ENCODE data around the gene TAP1. TPM values are rescaled to one million over a fixed set of nuclear protein-coding genes. Genes with fewer than 3 reads are reported as not detected.
A peak's percentile ranks its signal among the peaks of the same experiment; 100 is the strongest.

TAP1 gene

DNA sequence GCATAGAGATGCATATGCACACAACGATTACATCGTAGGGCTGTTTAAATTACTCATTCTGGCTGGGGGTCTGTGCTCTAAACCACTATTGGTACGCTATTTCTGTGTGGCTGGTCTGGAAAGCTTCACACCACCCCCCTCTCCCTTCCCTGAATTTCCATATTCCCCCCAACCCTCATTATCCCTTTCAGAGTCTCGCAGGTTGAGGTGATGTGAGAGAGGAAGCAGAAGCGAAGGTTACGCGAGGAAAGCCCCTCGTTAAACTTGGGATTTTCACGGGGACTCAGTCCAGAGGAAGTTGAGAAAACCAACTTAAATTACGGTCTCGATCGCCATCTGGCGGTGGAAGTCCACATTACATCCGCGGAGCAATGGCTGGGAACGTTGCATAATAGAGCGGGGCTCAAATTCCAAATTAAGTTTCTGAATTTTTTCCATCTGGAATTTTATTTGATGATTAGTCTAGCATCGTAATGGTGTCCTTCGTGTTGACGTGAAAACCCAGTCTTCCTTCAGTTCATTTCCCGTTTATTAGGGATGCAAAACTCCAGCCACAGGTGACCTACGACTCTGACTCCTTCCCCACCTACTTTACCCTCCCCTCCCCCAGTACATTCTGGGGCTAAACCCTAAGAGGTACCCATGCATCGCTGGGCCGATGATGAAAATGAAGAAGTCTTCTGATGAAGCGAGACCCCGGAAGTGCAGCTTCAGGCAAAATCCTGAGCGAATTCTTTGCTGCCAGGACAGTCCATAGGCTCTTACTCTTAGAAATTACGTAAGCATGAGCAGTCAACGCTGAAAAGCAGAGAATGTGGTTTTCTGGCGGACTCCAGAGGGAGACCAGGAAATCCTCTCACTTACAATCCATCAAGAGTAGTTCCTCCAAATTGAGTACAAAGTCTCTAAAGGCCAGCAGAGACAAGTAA lies 56.4 kb downstream of the TAP1 start:
- Histone ChIP-seq H2BK5ac (ENCODE audit: low read depth, low read length, poor library complexity, severe bottlenecking) (no peak overlapping the region), H2AFZ (ENCODE audit: low read depth, low read length) (peak overlapping the region; percentile 36), H3K79me1 (replicated peaks; ENCODE audit: low read length, poor library complexity, severe bottlenecking) (no peaks in the 10 kb centered on the region), H2BK120ac (ENCODE audit: low read depth, low read length) (no peak overlapping the region), H4K8ac (ENCODE audit: low read length) (peak overlapping the region; percentile 77), H3K9ac (ENCODE audit: low read length) (peak overlapping the region; percentile 80), H4K91ac (ENCODE audit: low read length) (no peak overlapping the region), H3K27ac (ENCODE audit: low read length, poor library complexity, severe bottlenecking) (no peak overlapping the region), H3K4me1 (ENCODE audit: control insufficient read depth, insufficient read depth, low read depth, low read length) (peaks cover 1% of the 10 kb centered on the region), H3K27me3 (ENCODE audit: control insufficient read depth in 1 of 2, insufficient read depth in 1 of 2, low read length in 2 of 2) (peaks cover 61 to 71% of the 10 kb centered on the region in 2 experiments), H3K18ac (ENCODE audit: low read depth in 1 of 2, low read length in 2 of 2) (no peak overlapping the region), H3K4ac (ENCODE audit: low read depth in 1 of 2, low read length in 2 of 2) (no peak overlapping the region), H3K4me2 (ENCODE audit: low read length, poor library complexity, severe bottlenecking) (peak overlapping the region; percentile 81), H3K23ac (ENCODE audit: low read length in 2 of 2) (no peak overlapping the region), H2BK15ac (ENCODE audit: low read depth, poor library complexity, severe bottlenecking) (no peak overlapping the region), H3K36me3 (ENCODE audit: control insufficient read depth in 1 of 2, insufficient read depth in 2 of 2, low read depth in 1 of 2, low read length in 2 of 2) (no peaks in the 10 kb centered on the region), H2BK12ac (ENCODE audit: low read length in 2 of 2) (no peak overlapping the region), H3K4me3 (ENCODE audit: insufficient read depth in 1 of 2, low read depth in 1 of 2, low read length in 2 of 2) (peak overlapping the region in 1 of 2 experiments; percentile 58), H3K14ac (ENCODE audit: low read length in 2 of 2) (no peak overlapping the region), H2AK5ac (ENCODE audit: low read length, severe bottlenecking) (no peak overlapping the region), H3K9me3 (ENCODE audit: control insufficient read depth, low read length) (no peaks in the 10 kb centered on the region)
- WGBS = 12% methylated on average over 27 of the region's 30 CpGs
- peak; percentile 66 for DNase-seq

Small RNAs within 50 kb of the gene (small RNA-seq; reads per million reads assigned to genes)
- gene HLA-Z (ENCODE audit: low read depth) = not detected

All from mesenchymal stem cell (in vitro differentiated cells and primary cell).